H1 (cell line): ENCODE data around the gene GRID1. TPM values are rescaled to one million over a fixed set of nuclear protein-coding genes. Genes with fewer than 3 reads are reported as not detected.

Experiments
- CHD1 ChIP-seq: IDR thresholded peaks from 2 replicates; pipeline ENCODE4 v1.6.1; 2012; ENCODE audit warnings: low read depth, low read length, improper control_type of control experiment
- KDM4A ChIP-seq: IDR thresholded peaks from one replicate; pipeline ENCODE4 v1.7.1; 2012; ENCODE audit warnings: low read depth, mild to moderate bottlenecking, moderate library complexity, low read length, inconsistent platforms; ENCODE audit not compliant: severe bottlenecking
- KDM5A ChIP-seq: fragments of 200-600 bp; IDR thresholded peaks from 2 replicates; pipeline ENCODE4 v1.7.1; 2012; ENCODE audit warnings: mild to moderate bottlenecking, low read length, inconsistent platforms, mixed read lengths
- POLR2A ChIP-seq, 2 experiments: IDR thresholded peaks; 1 replicate in 1 of 2; 2 replicates in 1 of 2; pipeline ENCODE4 v1.6.1; 2011; ENCODE audit warnings: low read depth in 2 of 2, low read length in 2 of 2, mild to moderate bottlenecking in 2 of 2; ENCODE audit errors: control extremely low read depth in 1 of 2
- RAD21 ChIP-seq, 2 experiments: IDR thresholded peaks in 1 of 2; conservative IDR thresholded peaks in 1 of 2; 2 replicates each; pipeline ENCODE4 v1.6.1; 2011; ENCODE audit warnings: low read depth in 2 of 2, low read length in 2 of 2, improper control_type of control experiment in 1 of 2, inconsistent platforms in 1 of 2, mild to moderate bottlenecking in 1 of 2, moderate library complexity in 1 of 2
- RFX5 ChIP-seq: IDR thresholded peaks from 2 replicates; pipeline ENCODE4 v1.6.1; 2011; ENCODE audit warnings: low read depth, low read length, improper control_type of control experiment, borderline replicate concordance
- SIN3A ChIP-seq, 2 experiments: IDR thresholded peaks in 1 of 2; conservative IDR thresholded peaks in 1 of 2; 2 replicates each; pipeline ENCODE4 v1.6.1; 2011 to 2012; ENCODE audit warnings: low read length in 2 of 2, improper control_type of control experiment in 1 of 2, low read depth in 1 of 2, mild to moderate bottlenecking in 1 of 2
- polyA plus RNA-seq, 7 experiments: library from polyadenylated mRNA; depleted of rRNA in 3 of 7; stranded (reverse) in 5 of 7; unstranded in 2 of 7; fragments of >200 nt in 5 of 7; fragments of 200-250 nt in 2 of 7; gene quantifications; 1 replicate in 5 of 7; 2 replicates in 1 of 7; 4 replicates in 1 of 7; pipeline versions ENCODE4 v1.2.1 to v1.2.3, GENCODE V29; 2011 to 2013; ENCODE audit warnings: missing spikeins in 2 of 7, mixed read lengths in 2 of 7
- total RNA-seq: library from RNA; stranded (reverse); fragmentation: NEBNext Ultra II Directional; extraction: Animal tissue kit (Norgen Biotek cat#: 25700); gene quantifications from 2 replicates; pipeline ENCODE4 v1.2.1, GENCODE V29; 2021
- TF ChIP-seq, protein P1 (sequence below): fragments of 300-600 bp; sonication (generic); IDR thresholded peaks from 2 replicates; pipeline ENCODE4 v1.7.1; 2012; ENCODE audit warnings: low read length, moderate library complexity, mild to moderate bottlenecking, inconsistent platforms; ENCODE audit not compliant: insufficient replicate concordance

Gene GRID1
- total and polyA plus RNA-seq, 2 of the 8 experiments (the other 6 are each of a cell fraction or from before 2014, with no cell fraction given): 0.22 to 0.30 TPM

GRCh38 chr10:85612378-85612775 lies 754.2 kb downstream of the GRID1 start (continued):
- TF ChIP-seq RAD21 (IDR thresholded peaks at IDR 0.05 in 1 of 2, conservative IDR thresholded peaks at IDR 0.05 in 1 of 2; ENCODE audit: low read depth in 2 of 2, low read length in 2 of 2) (no peak), CHD1 (no peak), KDM5A (no peak), KDM4A (no peak), POLR2A (IDR thresholded peaks at IDR 0.05; ENCODE audit: control extremely low read depth in 1 of 2, low read depth in 2 of 2, low read length in 2 of 2) (no peak), RFX5 (no peak), SIN3A (conservative IDR thresholded peaks at IDR 0.05 in 1 of 2, IDR thresholded peaks at IDR 0.05 in 1 of 2; ENCODE audit: low read depth in 1 of 2, low read length in 2 of 2) (no peak)
- TF ChIP-seq, protein P1, sequence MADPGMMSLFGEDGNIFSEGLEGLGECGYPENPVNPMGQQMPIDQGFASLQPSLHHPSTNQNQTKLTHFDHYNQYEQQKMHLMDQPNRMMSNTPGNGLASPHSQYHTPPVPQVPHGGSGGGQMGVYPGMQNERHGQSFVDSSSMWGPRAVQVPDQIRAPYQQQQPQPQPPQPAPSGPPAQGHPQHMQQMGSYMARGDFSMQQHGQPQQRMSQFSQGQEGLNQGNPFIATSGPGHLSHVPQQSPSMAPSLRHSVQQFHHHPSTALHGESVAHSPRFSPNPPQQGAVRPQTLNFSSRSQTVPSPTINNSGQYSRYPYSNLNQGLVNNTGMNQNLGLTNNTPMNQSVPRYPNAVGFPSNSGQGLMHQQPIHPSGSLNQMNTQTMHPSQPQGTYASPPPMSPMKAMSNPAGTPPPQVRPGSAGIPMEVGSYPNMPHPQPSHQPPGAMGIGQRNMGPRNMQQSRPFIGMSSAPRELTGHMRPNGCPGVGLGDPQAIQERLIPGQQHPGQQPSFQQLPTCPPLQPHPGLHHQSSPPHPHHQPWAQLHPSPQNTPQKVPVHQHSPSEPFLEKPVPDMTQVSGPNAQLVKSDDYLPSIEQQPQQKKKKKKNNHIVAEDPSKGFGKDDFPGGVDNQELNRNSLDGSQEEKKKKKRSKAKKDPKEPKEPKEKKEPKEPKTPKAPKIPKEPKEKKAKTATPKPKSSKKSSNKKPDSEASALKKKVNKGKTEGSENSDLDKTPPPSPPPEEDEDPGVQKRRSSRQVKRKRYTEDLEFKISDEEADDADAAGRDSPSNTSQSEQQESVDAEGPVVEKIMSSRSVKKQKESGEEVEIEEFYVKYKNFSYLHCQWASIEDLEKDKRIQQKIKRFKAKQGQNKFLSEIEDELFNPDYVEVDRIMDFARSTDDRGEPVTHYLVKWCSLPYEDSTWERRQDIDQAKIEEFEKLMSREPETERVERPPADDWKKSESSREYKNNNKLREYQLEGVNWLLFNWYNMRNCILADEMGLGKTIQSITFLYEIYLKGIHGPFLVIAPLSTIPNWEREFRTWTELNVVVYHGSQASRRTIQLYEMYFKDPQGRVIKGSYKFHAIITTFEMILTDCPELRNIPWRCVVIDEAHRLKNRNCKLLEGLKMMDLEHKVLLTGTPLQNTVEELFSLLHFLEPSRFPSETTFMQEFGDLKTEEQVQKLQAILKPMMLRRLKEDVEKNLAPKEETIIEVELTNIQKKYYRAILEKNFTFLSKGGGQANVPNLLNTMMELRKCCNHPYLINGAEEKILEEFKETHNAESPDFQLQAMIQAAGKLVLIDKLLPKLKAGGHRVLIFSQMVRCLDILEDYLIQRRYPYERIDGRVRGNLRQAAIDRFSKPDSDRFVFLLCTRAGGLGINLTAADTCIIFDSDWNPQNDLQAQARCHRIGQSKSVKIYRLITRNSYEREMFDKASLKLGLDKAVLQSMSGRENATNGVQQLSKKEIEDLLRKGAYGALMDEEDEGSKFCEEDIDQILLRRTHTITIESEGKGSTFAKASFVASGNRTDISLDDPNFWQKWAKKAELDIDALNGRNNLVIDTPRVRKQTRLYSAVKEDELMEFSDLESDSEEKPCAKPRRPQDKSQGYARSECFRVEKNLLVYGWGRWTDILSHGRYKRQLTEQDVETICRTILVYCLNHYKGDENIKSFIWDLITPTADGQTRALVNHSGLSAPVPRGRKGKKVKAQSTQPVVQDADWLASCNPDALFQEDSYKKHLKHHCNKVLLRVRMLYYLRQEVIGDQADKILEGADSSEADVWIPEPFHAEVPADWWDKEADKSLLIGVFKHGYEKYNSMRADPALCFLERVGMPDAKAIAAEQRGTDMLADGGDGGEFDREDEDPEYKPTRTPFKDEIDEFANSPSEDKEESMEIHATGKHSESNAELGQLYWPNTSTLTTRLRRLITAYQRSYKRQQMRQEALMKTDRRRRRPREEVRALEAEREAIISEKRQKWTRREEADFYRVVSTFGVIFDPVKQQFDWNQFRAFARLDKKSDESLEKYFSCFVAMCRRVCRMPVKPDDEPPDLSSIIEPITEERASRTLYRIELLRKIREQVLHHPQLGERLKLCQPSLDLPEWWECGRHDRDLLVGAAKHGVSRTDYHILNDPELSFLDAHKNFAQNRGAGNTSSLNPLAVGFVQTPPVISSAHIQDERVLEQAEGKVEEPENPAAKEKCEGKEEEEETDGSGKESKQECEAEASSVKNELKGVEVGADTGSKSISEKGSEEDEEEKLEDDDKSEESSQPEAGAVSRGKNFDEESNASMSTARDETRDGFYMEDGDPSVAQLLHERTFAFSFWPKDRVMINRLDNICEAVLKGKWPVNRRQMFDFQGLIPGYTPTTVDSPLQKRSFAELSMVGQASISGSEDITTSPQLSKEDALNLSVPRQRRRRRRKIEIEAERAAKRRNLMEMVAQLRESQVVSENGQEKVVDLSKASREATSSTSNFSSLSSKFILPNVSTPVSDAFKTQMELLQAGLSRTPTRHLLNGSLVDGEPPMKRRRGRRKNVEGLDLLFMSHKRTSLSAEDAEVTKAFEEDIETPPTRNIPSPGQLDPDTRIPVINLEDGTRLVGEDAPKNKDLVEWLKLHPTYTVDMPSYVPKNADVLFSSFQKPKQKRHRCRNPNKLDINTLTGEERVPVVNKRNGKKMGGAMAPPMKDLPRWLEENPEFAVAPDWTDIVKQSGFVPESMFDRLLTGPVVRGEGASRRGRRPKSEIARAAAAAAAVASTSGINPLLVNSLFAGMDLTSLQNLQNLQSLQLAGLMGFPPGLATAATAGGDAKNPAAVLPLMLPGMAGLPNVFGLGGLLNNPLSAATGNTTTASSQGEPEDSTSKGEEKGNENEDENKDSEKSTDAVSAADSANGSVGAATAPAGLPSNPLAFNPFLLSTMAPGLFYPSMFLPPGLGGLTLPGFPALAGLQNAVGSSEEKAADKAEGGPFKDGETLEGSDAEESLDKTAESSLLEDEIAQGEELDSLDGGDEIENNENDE: no peak
- TF ChIP-seq, all 59 proteins: peak for 0
